Keratinocyte (primary cell): ENCODE data around the gene DNAJA3. TPM values are rescaled to one million over a fixed set of nuclear protein-coding genes. Genes with fewer than 3 reads are reported as not detected.

Experiments
- DNase-seq: peaks from one replicate; pipeline ENCODE4 v3.0.0-alpha.2; 2011; ENCODE audit warnings: low read depth, missing footprints, low spot score
- FAIRE-seq: peaks from 2 replicates; lab custom pipeline; 2011; peaks lifted over from hg19 to GRCh38; lab: Jason Lieb, UNC
- H2AFZ ChIP-seq: 2 replicates; pipeline ENCODE4 v1.6.0; 2012; ENCODE audit warnings: low read length, control low read depth, inconsistent platforms; ENCODE audit not compliant: control insufficient read depth
- H3K27ac ChIP-seq: 2 replicates; pipeline ENCODE4 v1.5.1; 2011; ENCODE audit warnings: low read length; ENCODE audit not compliant: control insufficient read depth, insufficient read depth
- H3K27me3 ChIP-seq: 3 replicates; pipeline ENCODE4 v1.6.0; 2011; ENCODE audit warnings: low read length; ENCODE audit not compliant: control insufficient read depth, insufficient read depth; ENCODE audit errors: extremely low read depth
- H3K36me3 ChIP-seq, 2 experiments: 2 replicates in 1 of 2; 3 replicates in 1 of 2; pipeline ENCODE4 v1.5.1; 2011; ENCODE audit warnings: low read length in 2 of 2, mild to moderate bottlenecking in 1 of 2; ENCODE audit not compliant: control insufficient read depth in 2 of 2, insufficient read depth in 2 of 2; ENCODE audit errors: extremely low read depth in 1 of 2
- H3K4me1 ChIP-seq: 3 replicates; pipeline ENCODE4 v1.5.1; 2011; ENCODE audit warnings: low read length; ENCODE audit not compliant: control insufficient read depth, insufficient read depth; ENCODE audit errors: extremely low read depth
- H3K4me2 ChIP-seq: 3 replicates; pipeline ENCODE4 v1.6.0; 2011; ENCODE audit warnings: low read depth, low read length; ENCODE audit not compliant: control insufficient read depth, insufficient read depth; ENCODE audit errors: extremely low read depth
- H3K4me3 ChIP-seq, 3 experiments: fragments of 200-600 bp in 1 of 3; sonication (generic) in 1 of 3; 2 replicates in 2 of 3; 3 replicates in 1 of 3; pipeline ENCODE4 v1.5.1; 2011 to 2016; ENCODE audit warnings: low read length in 3 of 3, mild to moderate bottlenecking in 3 of 3, control low read depth in 2 of 3, inconsistent platforms in 1 of 3, low read depth in 1 of 3, mixed read lengths in 1 of 3, mixed run types in 1 of 3, moderate library complexity in 1 of 3; ENCODE audit not compliant: control insufficient read depth in 2 of 3, insufficient read depth in 2 of 3; ENCODE audit errors: extremely low read depth in 1 of 3
- H3K79me2 ChIP-seq: 2 replicates; pipeline ENCODE4 v1.6.0; 2012; ENCODE audit warnings: low read length; ENCODE audit not compliant: control insufficient read depth, insufficient read depth
- H3K9ac ChIP-seq: 3 replicates; pipeline ENCODE4 v1.6.0; 2011; ENCODE audit warnings: low read length; ENCODE audit not compliant: control insufficient read depth, insufficient read depth; ENCODE audit errors: extremely low read depth
- H3K9me1 ChIP-seq: 3 replicates; pipeline ENCODE4 v1.6.0; 2011; ENCODE audit warnings: low read length; ENCODE audit not compliant: control insufficient read depth, insufficient read depth; ENCODE audit errors: extremely low read depth
- H3K9me3 ChIP-seq: 2 replicates; pipeline ENCODE4 v1.5.1; 2012; ENCODE audit warnings: low read depth, low read length; ENCODE audit not compliant: control insufficient read depth
- H4K20me1 ChIP-seq: 3 replicates; pipeline ENCODE4 v1.6.0; 2011; ENCODE audit warnings: low read length; ENCODE audit not compliant: control insufficient read depth, insufficient read depth; ENCODE audit errors: extremely low read depth
- CTCF ChIP-seq, 3 experiments: IDR thresholded peaks in 1 of 3; conservative IDR thresholded peaks in 1 of 3; optimal IDR thresholded peaks in 1 of 3; 2 replicates in 2 of 3; 3 replicates in 1 of 3; pipeline versions ENCODE3 to v1.5.1; 2011; ENCODE audit warnings: low read length in 3 of 3, mild to moderate bottlenecking in 3 of 3, moderate library complexity in 2 of 3, control low read depth in 1 of 3, inconsistent platforms in 1 of 3; ENCODE audit not compliant: insufficient read depth in 2 of 3; ENCODE audit errors: extremely low read depth in 1 of 3
- EZH2 ChIP-seq: IDR thresholded peaks from one replicate; pipeline ENCODE4 v1.6.1; 2012; ENCODE audit warnings: inconsistent platforms, mild to moderate bottlenecking, low read length, moderate library complexity
- dilution Hi-C: fragments of 300-500 bp; cut with MboI; formaldehyde crosslinking; loops from one replicate; pipeline ENCODE4 v1.7.0; 2020; ENCODE audit warnings: low sequenced_read_pairs; ENCODE audit not compliant: extremely low pct_ligation_motif_present
- polyA plus RNA-seq, 5 experiments: library from polyadenylated mRNA; depleted of rRNA in 3 of 5; stranded (reverse) in 3 of 5; stranded (forward) in 1 of 5; unstranded in 1 of 5; fragments of >200 nt; gene quantifications; 1 replicate in 1 of 5; 2 replicates in 3 of 5; 3 replicates in 1 of 5; pipeline versions ENCODE4 v1.2.1 to v1.2.3, GENCODE V29; 2011 to 2012; ENCODE audit warnings: missing spikeins in 2 of 5, low read depth in 1 of 5, low replicate concordance in 1 of 5

The DNAJA3 gene
- polyA plus RNA-seq, 1 donor (not counting 4 experiments of a cell fraction or from before 2014, with no cell fraction given): 48.4 TPM

- Histone ChIP-seq H3K79me2 (no peaks in the 10 kb centered on the region), H3K36me3 (peaks cover 11 to 22% of the 10 kb centered on the region in 2 experiments), H3K4me2 (no peak overlapping the region), H3K9me1 (no peaks in the 10 kb centered on the region), H3K27me3 (no peaks in the 10 kb centered on the region), H4K20me1 (peaks cover 3% of the 10 kb centered on the region), H3K27ac (no peak overlapping the region), H2AFZ (no peak overlapping the region), H3K9ac (no peak overlapping the region), H3K4me1 (no peaks in the 10 kb centered on the region), H3K9me3 (no peaks in the 10 kb centered on the region), H3K4me3 (no peak overlapping the region)
- no peak for DNase-seq
- dilution Hi-C loops: no loop called here
- TF ChIP-seq CTCF (optimal IDR thresholded peaks at IDR 0.05 in 1 of 3, IDR thresholded peaks at IDR 0.05 in 1 of 3, conservative IDR thresholded peaks at IDR 0.05 in 1 of 3; ENCODE audit: extremely low read depth in 1 of 3, insufficient read depth in 2 of 3, low read length in 3 of 3): no peak
- TF ChIP-seq EZH2: no peak
- FAIRE-seq: no peak
These were observed 40.4 kb upstream of the DNAJA3 start for GRCh38 chr16:4385066-4385788.

GRCh38 chr16:4385789-4386450, 39.7 kb upstream of the DNAJA3 start:
- TF ChIP-seq EZH2 (no peak), CTCF (optimal IDR thresholded peaks at IDR 0.05 in 1 of 3, IDR thresholded peaks at IDR 0.05 in 1 of 3, conservative IDR thresholded peaks at IDR 0.05 in 1 of 3; ENCODE audit: extremely low read depth in 1 of 3, insufficient read depth in 2 of 3, low read length in 3 of 3) (no peak)
- Histone ChIP-seq H2AFZ (no peak overlapping the region), H3K9ac (no peak overlapping the region), H3K27ac (no peak overlapping the region), H3K4me1 (no peaks in the 10 kb centered on the region), H3K27me3 (no peaks in the 10 kb centered on the region), H3K4me2 (no peak overlapping the region), H3K79me2 (no peaks in the 10 kb centered on the region), H3K9me1 (no peaks in the 10 kb centered on the region), H3K9me3 (no peaks in the 10 kb centered on the region), H3K4me3 (no peak overlapping the region), H3K36me3 (peaks cover 7 to 26% of the 10 kb centered on the region in 2 experiments), H4K20me1 (peaks cover 3% of the 10 kb centered on the region)
- FAIRE-seq (no peak), DNase-seq (no peak)
- dilution Hi-C loops: no loop called here
